HG02938 (cell line): Measurements from ENCODE around the gene MARCHF4.

Experiments used
- ATAC-seq: cut with Tn5 transposase; IDR thresholded peaks from one replicate; pipeline ENCODE4 v1.9.1; 2021; ENCODE audit warnings: mild to moderate bottlenecking, moderate library complexity; ENCODE audit not compliant: unreplicated experiment

The MARCHF4 gene

GRCh38 chr2:216371721-216372702, at the start of gene MARCHF4:
MARCHF4 (minus strand) TSS chr2:216372483; CDS start chr2:216370260, 2,223 bp downstream.
- no peak for ATAC-seq

- ATAC-seq, result no peak
These were observed 48.3 kb upstream of the MARCHF4 start for GRCh38 chr2:216420367-216421101.

GRCh38 chr2:216418981-216419380, 46.7 kb upstream of the MARCHF4 start:
- ATAC-seq, result no peak

GRCh38 chr2:216416571-216417307, 44.5 kb upstream of the MARCHF4 start:
- ATAC-seq, result no peak

- no peak for ATAC-seq
These were observed 43.3 kb upstream of the MARCHF4 start for GRCh38 chr2:216415541-216415940.

- ATAC-seq, result no peak
These were observed 42.6 kb upstream of the MARCHF4 start for GRCh38 chr2:216414772-216415319.

- no peak for ATAC-seq
These were observed 41.6 kb upstream of the MARCHF4 start for GRCh38 chr2:216413882-216414281.

- ATAC-seq, result peak; percentile 95
These were observed 40.0 kb upstream of the MARCHF4 start, which contains the start of gene SMARCAL1 for GRCh38 chr2:216412022-216412999. SMARCAL1 (plus strand) TSS chr2:216412484; CDS start chr2:216414705, 2,221 bp downstream.

- no peak for ATAC-seq
These were observed 38.3 kb upstream of the MARCHF4 start for GRCh38 chr2:216410550-216410949.

GRCh38 chr2:216408426-216409290, 36.4 kb upstream of the MARCHF4 start:
- ATAC-seq, result no peak

GRCh38 chr2:216406826-216407225, 34.5 kb upstream of the MARCHF4 start:
- no peak for ATAC-seq

GRCh38 chr2:216405588-216405987, 33.3 kb upstream of the MARCHF4 start:
- no peak for ATAC-seq

- no peak for ATAC-seq
These were observed 31.8 kb upstream of the MARCHF4 start for GRCh38 chr2:216404010-216404618.

- ATAC-seq, result no peak
These were observed 30.5 kb upstream of the MARCHF4 start for GRCh38 chr2:216402751-216403150.

- no peak for ATAC-seq
These were observed 27.3 kb upstream of the MARCHF4 start for GRCh38 chr2:216399621-216400020.

GRCh38 chr2:216394881-216395280, 22.6 kb upstream of the MARCHF4 start:
- no peak for ATAC-seq

- no peak for ATAC-seq
These were observed 20.9 kb upstream of the MARCHF4 start for GRCh38 chr2:216392945-216393840.
